ENCODE measurements around the gene PCSK6. TPM values are rescaled to one million over a fixed set of nuclear protein-coding genes. Genes with fewer than 3 reads are reported as not detected.

The PCSK6 gene
- total RNA-seq, 2 experiments from 2014 or later, result 0.57 TPM; not detected in 1

DNA sequence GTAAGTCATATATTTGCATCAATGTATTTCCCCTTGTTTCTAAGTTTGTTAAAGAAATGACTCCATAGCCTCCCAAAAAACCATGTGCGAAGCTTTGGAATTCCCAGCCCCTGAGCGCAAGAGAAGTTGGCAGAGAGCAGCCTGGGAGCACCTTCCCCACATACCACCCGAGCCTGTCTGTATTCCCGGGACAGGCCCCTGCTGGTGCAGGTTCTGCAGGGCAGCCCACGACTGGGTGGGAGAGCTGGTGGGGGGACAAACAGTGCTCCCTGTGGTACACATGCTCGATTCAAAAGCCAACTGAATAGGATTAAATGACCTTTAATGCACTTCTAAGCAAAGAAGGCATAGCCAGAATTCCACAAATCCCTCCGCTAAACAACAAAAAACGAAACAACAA lies 119.8 kb downstream of the PCSK6 start:
- H3K4me1 ChIP-seq (ENCODE audit: insufficient read depth, low read length, poor library complexity, severe bottlenecking), result no peaks in the 10 kb centered on the region
- CTCF ChIA-PET (ENCODE audit: unreplicated experiment), result no interaction called here
- BruUV-seq (replicated peaks), result no TSS peak

DNA sequence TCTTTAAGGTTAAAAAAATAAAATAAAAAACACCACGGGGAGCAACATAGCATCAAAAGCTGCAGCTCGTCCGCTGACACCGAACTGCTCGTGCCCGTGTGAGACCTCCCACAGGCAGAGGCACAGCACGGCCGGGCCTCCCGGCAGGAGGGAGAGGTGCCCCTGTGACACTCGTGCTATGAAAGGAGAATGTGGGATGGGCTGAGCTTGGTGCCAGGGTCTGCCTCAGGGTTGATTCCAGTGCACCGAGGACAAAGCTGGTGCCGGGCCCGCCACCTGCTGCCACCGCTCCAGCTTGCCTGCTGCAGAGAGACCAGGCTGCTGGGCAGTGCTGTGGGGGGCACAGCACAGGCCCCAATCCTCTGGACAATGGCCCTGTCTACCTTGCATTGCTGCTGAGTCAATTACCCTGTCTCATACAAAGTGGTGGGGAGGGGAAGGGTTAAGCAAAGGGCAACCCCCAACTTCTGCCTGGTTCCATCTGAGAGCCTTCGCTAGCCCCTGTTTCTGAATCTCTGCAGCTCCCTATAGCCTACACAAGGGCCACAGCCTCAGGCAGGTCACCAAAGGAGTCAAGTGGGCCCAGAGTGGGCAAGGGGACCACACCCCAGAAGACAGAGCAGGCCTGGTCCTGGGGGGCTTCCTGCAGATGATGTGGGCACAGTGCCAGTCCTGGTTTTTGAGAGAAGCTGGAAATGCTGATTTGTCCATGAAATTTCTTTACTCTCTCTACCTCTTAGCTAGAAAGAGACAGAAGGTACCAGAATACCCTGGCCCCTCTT lies 120.5 kb downstream of the PCSK6 start:
- Histone ChIP-seq H3K27ac (ENCODE audit: low read depth, low read length, poor library complexity, severe bottlenecking) (no peak overlapping the region), H3K4me1 (ENCODE audit: insufficient read depth, low read length, poor library complexity, severe bottlenecking) (no peaks in the 10 kb centered on the region), H3K4me3 (ENCODE audit: low read depth, low read length, poor library complexity, severe bottlenecking) (no peak overlapping the region), H3K4me2 (ENCODE audit: low read length) (no peak overlapping the region), H3K36me3 (ENCODE audit: insufficient read depth, low read length) (no peaks in the 10 kb centered on the region), H4K20me1 (ENCODE audit: insufficient read depth, low read length) (no peaks in the 10 kb centered on the region), H3K9me2 (ENCODE audit: insufficient read depth, low read length) (no peaks in the 10 kb centered on the region), H3K79me2 (ENCODE audit: insufficient read depth, low read depth, low read length) (no peaks in the 10 kb centered on the region), H3K9me3 (ENCODE audit: low read length) (no peaks in the 10 kb centered on the region), H2AFZ (ENCODE audit: low read length) (no peak overlapping the region)
- intact Hi-C loops (cut with micrococcal nuclease; ENCODE audit: unreplicated experiment), result no loop called here
- no peak for TF ChIP-seq EZH2phosphoT487 (IDR thresholded peaks at IDR 0.05; ENCODE audit: borderline replicate concordance, low read depth, low read length)
- TF ChIP-seq, protein P1, sequence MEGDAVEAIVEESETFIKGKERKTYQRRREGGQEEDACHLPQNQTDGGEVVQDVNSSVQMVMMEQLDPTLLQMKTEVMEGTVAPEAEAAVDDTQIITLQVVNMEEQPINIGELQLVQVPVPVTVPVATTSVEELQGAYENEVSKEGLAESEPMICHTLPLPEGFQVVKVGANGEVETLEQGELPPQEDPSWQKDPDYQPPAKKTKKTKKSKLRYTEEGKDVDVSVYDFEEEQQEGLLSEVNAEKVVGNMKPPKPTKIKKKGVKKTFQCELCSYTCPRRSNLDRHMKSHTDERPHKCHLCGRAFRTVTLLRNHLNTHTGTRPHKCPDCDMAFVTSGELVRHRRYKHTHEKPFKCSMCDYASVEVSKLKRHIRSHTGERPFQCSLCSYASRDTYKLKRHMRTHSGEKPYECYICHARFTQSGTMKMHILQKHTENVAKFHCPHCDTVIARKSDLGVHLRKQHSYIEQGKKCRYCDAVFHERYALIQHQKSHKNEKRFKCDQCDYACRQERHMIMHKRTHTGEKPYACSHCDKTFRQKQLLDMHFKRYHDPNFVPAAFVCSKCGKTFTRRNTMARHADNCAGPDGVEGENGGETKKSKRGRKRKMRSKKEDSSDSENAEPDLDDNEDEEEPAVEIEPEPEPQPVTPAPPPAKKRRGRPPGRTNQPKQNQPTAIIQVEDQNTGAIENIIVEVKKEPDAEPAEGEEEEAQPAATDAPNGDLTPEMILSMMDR (conservative IDR thresholded peaks at IDR 0.05; ENCODE audit: low read length), result no peak
- DNase-seq (ENCODE audit: low spot score), result no peak
- BruUV-seq (replicated peaks), result no TSS peak
- ChIA-PET CTCF (ENCODE audit: unreplicated experiment) (no interaction called here), POLR2A (no interaction called here)

More for the DNA sequence above, 119.8 kb downstream of the PCSK6 start:
- no peak for DNase-seq (ENCODE audit: low spot score)
- no peaks in the 10 kb centered on the region for H3K9me2 ChIP-seq (ENCODE audit: insufficient read depth, low read length)
- H3K27ac ChIP-seq (ENCODE audit: low read depth, low read length, poor library complexity, severe bottlenecking), result no peak overlapping the region
- H3K36me3 ChIP-seq (ENCODE audit: insufficient read depth, low read length), result no peaks in the 10 kb centered on the region
- H2AFZ ChIP-seq (ENCODE audit: low read length), result no peak overlapping the region
- POLR2A ChIA-PET, result no interaction called here
- no peaks in the 10 kb centered on the region for H4K20me1 ChIP-seq (ENCODE audit: insufficient read depth, low read length)
- no peaks in the 10 kb centered on the region for H3K9me3 ChIP-seq (ENCODE audit: low read length)
- no peaks in the 10 kb centered on the region for H3K79me2 ChIP-seq (ENCODE audit: insufficient read depth, low read depth, low read length)
- intact Hi-C loops (cut with micrococcal nuclease; ENCODE audit: unreplicated experiment), result no loop called here
- no peak overlapping the region for H3K4me2 ChIP-seq (ENCODE audit: low read length)
- TF ChIP-seq, protein P1 (conservative IDR thresholded peaks at IDR 0.05; ENCODE audit: low read length), result no peak
- TF ChIP-seq EZH2phosphoT487 (IDR thresholded peaks at IDR 0.05; ENCODE audit: borderline replicate concordance, low read depth, low read length), result no peak
- H3K4me3 ChIP-seq (ENCODE audit: low read depth, low read length, poor library complexity, severe bottlenecking), result no peak overlapping the region

DNA sequence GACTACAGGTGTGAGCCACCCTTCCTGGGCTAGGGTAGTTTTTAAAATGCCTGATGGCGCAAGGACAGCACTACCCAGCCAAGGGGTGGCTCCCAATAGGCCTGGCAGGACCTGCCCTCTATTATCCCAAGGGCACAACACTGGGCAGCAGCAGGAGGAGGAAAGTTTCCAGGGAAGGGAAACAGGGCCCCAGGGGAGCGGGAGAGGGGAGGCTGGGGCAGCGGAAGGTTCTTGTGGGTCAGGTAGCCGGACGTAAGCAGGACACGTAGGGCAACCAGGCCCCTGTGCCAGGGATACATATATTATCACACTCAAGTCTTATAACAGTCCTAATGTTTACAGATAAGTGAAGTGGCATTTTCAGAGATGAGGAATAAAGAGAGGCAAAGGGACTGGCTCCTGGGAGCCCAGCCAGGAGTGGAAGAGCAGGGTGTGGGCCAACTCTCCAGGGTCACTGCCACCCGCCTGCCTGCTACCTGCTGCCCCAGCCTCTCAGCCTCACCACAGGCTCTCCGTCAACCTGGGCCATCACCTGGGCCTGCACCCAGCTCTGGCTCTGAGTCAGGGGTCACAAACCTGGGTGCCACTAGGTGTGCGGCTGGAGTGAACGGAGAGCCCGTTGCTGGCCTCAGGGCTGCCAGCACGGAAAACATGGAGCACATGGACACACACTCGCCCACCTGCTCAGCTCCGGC lies 121.3 kb downstream of the PCSK6 start:
- Histone ChIP-seq H3K4me1 (ENCODE audit: insufficient read depth, low read length, poor library complexity, severe bottlenecking) (no peaks in the 10 kb centered on the region), H2AFZ (ENCODE audit: low read length) (no peak overlapping the region), H4K20me1 (ENCODE audit: insufficient read depth, low read length) (no peaks in the 10 kb centered on the region), H3K36me3 (ENCODE audit: insufficient read depth, low read length) (no peaks in the 10 kb centered on the region), H3K27ac (ENCODE audit: low read depth, low read length, poor library complexity, severe bottlenecking) (no peak overlapping the region), H3K4me2 (ENCODE audit: low read length) (no peak overlapping the region), H3K4me3 (ENCODE audit: low read depth, low read length, poor library complexity, severe bottlenecking) (no peak overlapping the region), H3K79me2 (ENCODE audit: insufficient read depth, low read depth, low read length) (no peaks in the 10 kb centered on the region), H3K9me2 (ENCODE audit: insufficient read depth, low read length) (no peaks in the 10 kb centered on the region), H3K9me3 (ENCODE audit: low read length) (no peaks in the 10 kb centered on the region)
- no TSS peak for BruUV-seq (replicated peaks)
- CTCF ChIA-PET (ENCODE audit: unreplicated experiment), result no interaction called here
- POLR2A ChIA-PET, result no interaction called here
- intact Hi-C loops (cut with micrococcal nuclease; ENCODE audit: unreplicated experiment), result no loop called here
- TF ChIP-seq EZH2phosphoT487 (IDR thresholded peaks at IDR 0.05; ENCODE audit: borderline replicate concordance, low read depth, low read length), result no peak
- TF ChIP-seq, protein P1 (conservative IDR thresholded peaks at IDR 0.05; ENCODE audit: low read length), result no peak
- DNase-seq (ENCODE audit: low spot score), result no peak
